Endometrium (tissue), 2 donors: ENCODE data around the gene KRT20.
"Not testable (repeated sequence)": the region's sequence is repeated elsewhere in the genome, so short reads cannot be mapped to it uniquely, and the experiment has no call there.

Experiments used
- FAIRE-seq: peaks from 2 replicates; lab custom pipeline; 2012; peaks lifted over from hg19 to GRCh38; lab: Jason Lieb, UNC
- donor health status: control.
- donor health status: control.

KRT20 gene, protein sequence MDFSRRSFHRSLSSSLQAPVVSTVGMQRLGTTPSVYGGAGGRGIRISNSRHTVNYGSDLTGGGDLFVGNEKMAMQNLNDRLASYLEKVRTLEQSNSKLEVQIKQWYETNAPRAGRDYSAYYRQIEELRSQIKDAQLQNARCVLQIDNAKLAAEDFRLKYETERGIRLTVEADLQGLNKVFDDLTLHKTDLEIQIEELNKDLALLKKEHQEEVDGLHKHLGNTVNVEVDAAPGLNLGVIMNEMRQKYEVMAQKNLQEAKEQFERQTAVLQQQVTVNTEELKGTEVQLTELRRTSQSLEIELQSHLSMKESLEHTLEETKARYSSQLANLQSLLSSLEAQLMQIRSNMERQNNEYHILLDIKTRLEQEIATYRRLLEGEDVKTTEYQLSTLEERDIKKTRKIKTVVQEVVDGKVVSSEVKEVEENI

DNA sequence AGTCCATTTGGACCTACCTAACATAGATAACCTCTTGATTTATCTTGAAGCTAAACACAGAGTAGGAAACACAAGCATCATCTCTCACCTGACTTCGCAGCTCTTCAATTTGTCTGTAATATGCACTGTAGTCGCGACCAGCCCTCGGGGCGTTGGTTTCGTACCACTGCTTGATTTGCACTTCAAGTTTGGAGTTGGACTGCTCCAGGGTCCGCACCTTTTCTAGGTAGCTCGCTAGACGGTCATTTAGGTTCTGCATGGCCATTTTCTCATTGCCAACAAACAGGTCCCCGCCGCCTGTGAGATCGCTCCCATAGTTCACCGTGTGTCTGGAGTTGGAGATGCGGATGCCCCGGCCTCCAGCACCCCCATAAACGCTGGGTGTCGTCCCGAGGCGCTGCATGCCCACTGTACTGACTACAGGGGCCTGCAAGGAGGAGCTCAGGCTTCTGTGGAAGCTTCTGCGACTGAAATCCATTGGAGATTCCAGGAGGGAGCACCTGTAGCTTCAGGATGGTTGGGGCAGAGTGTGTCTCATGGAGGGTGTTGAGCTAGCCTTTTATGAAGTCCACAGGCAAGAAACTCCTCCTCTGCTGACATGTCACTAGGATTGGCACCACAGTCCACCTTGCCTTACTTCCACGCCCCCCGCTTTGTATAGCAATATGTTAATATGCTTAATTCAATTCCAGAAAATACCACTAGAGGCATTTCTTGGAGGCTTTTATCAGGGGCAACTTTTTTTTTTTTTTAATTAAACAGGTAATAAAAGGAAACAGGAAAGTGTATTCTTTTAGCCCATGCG, at the start of gene KRT20:
Gene KRT20 (minus strand): TSS at position 535 of the 805 bp plus-strand sequence. CDS start 57 bp downstream, at position 478.
- no peak for FAIRE-seq

DNA sequence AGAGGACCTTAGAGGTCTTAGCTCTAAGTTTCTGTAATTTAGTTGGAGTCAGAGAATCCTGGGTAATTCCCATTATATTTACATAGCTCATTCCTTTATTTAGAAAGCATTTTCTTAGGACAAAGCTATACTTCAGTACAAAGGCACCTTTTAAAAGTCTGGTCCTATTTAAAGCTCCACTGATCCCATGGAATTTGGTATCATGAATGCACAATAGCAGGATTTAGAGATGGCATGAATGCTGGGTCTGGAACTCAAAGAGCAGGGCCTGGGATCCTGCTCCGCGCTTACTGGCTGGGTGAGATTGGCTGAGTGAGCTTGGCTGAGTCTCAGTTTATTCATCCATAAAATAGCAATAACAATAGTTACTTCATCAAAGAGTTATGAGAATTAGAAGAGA, 47.6 kb upstream of the KRT20 start:
- no peak for FAIRE-seq

DNA sequence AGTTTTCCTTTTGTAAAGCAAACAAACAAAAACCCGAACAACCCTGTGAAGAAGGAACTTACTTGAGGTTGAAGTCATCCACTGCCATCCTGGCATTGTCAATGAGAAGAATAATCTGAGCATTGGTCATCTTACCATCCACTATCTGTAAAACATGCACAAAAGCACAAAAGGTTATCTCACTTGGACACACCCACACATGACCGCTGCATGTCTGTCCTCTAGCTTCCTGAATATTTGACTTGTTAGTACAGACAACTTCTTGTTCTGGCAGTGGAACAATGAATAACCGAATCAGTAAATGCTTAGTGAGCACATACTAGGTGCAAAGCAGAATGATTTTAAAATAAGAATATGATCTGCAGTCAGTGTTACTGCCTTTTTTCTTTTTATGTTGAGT, 46.3 kb upstream of the KRT20 start:
- no peak for FAIRE-seq

DNA sequence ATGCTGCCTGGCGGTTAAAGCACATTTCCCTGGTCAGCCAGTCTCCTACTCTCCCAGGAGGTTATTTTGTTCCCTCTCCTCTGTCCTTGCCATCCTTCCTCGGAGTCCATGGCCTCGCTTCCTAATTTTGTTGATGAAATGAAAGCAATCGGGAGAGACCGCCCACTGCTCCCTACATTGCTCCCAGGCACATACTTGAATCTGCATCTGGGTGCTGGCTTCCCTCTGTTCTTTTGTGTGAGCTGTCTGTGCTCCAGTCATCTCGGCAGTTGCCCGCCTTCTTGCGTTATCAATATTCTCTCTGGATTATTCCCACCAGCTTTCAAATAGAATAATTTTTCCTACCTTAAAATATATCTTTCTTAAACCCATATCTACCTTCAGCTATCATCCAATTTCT, 41.3 kb upstream of the KRT20 start:
- no peak for FAIRE-seq

DNA sequence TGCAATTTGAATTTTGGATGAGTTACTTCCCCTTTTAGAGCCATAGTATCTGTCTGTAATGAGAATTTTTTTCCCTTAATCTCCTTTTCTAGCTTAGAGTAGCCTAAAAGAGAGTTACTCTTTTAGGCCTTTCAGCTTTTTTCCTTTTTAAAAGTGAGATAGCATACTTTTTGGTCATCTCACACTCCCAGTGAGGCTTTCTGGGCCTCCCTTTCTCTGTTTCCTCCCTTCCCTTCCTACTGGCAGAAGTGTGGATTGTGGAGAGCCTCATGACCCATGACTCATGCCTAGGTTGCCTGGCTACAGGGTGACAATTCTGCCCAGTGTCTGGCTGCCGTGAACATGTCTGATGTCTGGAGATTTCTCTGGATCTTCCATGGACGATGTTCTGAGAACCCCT, 37.2 kb upstream of the KRT20 start:
- FAIRE-seq, result no peak

DNA sequence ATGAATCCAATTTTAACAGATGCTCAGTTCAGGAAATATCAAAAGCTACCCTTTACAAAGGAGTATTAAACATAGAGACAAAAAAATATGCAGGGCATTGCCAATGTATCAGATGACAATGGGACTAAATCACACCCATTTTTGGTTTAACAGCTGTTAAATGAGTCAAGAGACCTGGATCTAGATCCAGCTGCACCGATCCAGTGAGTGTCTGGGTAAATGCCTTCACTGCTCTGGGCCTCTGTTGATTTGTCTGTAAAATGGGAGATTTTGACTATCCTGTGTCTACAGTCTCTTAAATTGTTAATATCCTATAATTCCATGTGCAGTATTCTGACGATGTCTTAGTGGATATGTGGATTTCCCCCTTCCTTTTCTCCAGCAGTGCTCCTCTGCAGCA, 36.0 kb upstream of the KRT20 start:
- FAIRE-seq, result no peak

DNA sequence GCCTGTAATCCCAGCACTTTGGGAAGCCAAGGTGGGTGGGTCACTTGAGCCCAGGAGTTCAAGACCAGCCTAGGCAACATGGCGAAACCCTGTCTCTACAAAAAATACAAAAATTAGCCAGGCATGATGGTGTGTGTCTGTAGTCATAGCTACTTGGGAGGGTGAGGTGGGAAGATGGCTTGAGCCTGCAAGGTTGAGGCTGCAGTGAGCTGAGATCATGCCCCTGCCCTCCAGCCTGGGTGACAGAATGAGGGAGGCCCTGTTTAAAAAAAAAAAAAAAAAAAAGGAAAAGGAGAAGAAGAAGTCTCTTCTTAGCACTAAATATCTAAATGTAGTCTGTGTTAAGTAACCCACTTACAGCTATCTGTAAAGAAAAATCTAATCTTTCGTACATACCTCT, 32.1 kb upstream of the KRT20 start:
- not testable (repeated sequence) for FAIRE-seq

DNA sequence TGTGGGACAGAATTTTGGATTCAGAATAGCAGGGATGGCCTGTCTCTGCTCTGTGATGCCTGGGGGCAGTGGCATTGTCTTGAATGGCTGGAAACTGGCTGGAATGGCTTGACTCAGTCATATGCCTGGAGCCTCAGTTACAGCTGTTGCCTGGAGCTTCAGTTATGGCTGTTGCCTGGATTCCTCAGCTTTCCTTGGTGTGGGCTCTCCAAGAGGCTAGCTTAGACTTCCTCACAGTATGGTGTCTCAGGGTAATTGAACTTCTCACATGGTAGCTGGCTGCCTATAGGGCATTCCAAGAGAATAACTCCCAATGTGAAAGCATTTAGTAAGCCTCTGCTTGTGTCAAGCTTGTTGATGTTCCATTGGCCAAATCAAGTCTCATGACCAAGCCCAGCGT, 31.3 kb upstream of the KRT20 start:
- FAIRE-seq, result no peak

DNA sequence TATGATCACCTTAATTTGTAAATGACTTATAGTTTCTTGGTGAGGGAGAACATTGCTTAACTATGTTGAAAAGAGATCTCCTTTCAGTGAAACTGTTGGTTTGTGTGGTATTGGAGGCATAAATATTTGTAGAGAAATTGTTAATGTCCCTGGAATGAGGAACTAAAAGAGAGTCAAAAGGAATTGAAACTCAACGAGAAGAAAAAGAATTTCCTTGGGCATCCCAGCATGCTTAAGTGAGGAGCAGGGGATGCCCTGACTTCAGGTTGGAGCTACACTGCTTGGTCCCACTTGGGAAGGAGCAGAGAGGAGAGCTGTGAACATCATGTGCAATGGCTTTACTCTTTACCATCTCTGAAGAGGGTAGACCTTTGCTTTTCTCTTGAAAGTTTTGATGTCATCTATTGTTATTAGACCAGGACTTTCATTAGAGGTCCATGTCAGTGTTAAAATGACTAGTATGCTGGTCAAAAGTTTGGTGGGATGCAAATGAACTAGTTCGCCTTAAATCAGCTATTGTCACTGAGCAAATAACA, 30.7 kb upstream of the KRT20 start:
- no peak for FAIRE-seq

DNA sequence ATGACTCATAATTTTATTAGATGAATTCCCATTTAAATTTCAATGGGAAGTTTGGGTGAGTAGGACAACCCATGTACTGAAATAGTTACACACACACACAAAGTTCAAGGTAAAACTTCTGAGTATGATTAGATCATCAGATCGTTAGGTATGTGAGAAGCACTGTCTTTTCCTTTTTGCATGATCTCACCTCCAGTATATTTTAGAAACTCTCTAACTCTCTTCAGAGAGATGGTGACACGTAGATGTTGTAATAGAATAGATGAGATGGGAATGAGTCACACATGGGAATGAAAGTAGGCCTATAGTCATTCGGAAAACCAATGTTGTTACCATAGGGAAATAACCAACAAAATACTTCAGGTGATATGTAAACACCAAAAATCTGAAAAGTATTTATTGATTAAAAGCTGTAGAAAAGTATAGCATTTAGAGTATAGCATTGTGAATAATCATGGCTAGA, 30.2 kb upstream of the KRT20 start:
- no peak for FAIRE-seq

DNA sequence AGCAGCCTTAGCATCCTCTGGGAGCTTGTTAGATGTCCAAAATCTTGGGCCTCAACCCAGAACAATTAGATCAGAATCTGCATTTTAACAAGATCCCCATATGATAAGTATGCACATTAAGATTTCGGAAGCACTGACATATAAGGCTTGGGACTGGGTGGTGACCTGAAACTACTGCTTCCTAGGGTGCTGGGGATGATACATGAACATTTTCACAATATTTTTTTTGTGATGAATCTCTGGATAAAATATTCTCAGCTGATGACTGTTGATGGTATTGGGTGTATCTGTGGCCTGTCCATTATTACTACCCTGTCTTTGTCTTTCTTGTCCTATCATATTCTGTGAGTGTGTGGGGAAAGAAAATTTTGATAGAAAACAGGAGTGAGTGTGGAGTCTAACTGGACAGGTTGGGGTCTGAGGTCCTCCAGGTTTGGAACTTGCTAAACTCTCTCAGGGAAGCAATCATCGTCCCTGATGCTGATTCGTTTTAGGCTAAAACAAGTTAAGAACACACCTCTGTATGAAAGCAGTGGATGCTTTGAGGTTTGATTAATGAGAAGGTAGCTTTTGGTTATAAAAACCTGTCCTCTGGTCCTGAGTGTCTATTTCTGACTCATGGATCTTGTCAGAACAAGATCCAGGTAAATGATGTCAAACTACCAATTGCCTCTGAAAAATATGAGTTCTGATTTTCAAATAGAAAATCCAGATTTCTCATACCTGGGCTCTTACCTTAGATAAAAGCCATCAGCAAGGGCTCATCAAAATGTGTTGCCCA, 29.2 kb upstream of the KRT20 start:
- FAIRE-seq, result no peak

DNA sequence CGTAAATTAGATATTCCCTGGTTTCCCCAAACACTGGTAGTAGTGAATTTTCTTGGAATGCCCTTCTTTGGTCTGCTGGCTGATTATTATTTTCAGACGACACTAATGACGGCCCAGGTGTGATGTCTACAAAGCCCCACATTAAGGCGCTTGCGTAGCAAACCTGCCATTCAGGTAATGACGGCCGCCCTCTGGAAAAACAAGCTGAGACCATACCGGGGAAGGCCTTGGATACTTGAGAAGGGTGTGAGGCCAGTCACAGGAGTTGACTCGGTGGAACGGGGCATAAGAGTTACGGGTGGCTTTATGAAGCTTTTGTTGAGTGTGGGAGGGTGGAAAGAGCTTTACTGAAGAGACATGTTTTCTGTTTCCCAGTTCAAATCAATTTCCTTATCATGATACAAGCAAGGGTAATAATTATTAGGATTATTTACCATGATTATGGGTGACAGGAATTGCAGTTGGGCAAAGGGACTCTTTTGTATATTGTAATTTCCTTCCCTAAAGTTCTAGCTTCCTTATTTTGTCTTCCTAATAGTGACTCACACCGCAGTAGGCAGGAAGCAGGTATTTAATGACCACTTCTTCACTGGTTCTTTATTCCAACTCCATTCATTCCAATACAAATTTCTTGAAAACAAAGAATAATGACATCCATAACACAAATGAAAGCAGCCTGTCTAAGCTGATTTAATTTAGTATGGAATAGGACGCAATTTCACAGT, 27.6 kb upstream of the KRT20 start:
- FAIRE-seq, result no peak

DNA sequence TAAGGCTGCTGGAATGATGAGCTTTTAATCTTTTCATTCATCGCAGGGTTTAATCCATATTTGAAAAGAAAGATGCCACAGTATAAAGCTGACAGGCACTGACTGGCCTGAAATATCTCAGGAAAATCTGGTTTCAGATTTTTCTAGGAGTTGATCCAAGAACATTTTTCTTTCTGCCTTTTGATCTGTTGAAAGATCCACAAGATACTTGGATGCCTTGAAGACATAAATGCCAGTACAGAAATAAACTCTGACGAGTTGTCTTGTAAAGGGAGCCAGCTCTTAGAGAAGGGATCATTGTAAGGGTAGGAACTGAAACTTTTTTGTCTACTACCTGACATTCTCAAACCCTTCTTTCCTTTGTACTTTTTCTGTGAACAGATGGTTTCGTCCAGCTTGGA, 25.4 kb upstream of the KRT20 start:
- peak; percentile 12 for FAIRE-seq

DNA sequence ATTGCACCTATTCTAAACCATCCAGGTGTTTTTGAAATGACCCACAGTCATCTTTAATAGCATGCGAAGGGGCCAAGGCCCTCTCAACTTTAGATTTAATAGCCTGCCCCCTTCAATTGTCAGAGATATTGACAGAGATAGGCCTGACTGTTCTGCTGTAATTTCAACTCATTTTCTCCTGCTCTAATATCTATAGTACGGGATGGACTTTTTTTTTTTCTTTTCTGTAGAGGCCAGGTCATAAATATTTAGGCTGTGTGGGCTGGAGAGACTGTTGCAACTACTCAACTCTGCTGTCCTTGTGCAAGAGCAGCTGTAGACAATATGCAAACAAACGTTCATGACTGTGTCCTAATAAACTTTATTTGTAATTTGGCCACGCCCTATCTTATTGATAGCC, 24.7 kb upstream of the KRT20 start:
- FAIRE-seq, result no peak

DNA sequence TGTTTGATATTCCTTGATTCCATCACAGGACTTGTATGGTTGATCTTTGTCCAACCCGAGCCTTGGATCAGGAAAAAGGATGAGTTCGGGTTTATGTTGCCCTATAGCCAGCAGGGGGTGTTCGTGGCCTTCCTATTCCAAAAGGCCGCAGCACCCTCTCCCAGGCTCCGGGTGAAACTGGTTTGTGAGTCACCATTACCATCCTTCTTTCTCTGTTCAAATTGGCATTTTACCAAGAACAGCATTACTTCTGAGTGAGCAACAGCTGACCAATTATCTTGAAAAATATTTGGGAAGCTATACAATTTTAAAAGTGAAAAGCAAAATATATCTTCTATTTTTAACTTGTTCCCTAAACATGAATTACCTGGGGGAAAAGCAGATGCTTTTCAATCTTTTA, 24.3 kb upstream of the KRT20 start:
- FAIRE-seq, result peak; percentile 95

DNA sequence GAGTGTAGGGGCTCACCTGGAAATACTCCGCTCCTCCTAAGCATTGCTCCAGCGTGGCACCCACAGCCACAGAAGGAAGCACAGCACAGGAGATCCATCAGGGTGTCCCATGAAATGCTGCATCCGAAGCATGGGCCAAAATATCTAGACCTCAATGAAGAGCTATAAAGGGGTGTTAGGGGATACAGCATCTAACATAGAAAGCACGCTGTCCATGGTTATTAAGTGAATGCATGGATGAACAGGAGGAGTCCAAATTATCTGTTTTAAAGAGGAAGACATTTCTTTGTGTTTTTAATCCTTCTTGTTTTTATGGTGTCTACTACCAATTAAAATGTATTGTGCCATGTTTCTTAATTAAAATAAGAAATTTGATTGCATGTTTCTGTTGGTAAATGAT, 21.6 kb upstream of the KRT20 start:
- no peak for FAIRE-seq

DNA sequence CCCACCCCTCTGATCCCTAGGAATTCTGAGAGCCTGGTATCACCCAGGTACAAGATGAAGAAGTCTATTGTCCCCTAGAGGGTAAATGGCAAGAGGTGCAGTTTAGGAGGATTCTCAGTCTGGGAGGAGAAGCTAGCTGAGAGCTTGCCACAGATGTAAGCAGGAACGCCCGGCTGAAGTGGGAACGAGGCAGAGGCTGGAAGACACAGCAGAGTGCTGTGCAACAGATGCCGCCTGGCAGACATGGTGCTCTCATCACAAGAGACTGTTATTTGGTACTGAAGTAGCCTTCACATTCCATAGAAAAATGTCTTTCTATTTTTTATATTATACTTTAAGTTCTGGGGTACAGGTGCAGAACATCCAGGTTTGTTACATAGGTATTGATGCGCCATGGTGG, 20.3 kb upstream of the KRT20 start:
- no peak for FAIRE-seq

DNA sequence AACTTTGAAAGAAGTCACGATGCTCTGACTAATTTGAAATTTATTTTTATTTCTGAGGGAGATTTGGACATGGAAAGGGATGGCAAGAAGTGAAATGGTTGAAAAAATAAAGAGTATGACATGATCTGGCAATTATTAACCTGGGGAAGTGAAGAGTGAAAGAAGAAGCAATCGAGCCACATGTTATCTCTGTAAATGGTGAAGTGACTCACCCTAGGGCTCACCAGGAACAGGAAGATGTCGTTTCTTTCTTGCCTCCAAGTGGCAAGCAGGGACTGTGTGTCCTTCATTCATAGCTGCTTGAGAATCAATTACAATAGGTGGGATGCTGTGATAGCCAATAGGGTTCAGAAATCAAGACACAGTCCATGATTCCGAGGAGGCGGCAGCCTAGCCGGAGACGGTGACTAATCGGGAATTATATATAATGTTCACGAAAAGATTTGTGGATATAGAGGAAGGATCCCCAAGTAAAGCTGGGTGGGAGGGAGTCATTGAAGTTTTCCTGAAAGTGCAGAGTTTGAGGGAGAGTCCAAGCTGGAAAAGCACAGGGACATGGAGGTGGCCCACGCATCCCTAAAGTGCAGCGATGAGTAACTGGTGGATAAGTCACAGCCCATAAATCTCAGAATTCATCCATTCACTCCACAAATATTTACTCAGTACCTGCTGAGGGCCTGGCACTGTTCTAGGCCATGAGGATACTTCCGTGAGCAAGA, 18.2 kb upstream of the KRT20 start:
- FAIRE-seq, result no peak

DNA sequence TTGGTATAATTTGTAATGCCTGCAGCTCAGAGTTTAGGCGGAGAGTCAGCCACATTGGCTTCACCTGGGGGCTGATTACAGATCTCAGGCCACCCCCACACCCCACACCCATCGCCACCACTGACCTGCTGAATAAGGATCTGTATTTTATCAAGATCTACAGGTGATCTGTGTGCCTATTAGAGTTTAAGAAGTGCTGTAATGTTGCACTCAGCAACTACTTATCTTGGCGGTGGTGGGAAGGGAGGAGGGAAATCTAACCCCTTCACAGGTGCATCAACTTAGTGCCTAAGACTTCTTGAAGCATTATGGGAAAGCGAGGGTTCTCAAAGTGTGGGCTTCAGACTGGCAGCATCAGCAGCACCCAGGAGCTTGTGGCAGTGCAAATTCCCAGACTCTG, 17.5 kb upstream of the KRT20 start:
- FAIRE-seq, result no peak

DNA sequence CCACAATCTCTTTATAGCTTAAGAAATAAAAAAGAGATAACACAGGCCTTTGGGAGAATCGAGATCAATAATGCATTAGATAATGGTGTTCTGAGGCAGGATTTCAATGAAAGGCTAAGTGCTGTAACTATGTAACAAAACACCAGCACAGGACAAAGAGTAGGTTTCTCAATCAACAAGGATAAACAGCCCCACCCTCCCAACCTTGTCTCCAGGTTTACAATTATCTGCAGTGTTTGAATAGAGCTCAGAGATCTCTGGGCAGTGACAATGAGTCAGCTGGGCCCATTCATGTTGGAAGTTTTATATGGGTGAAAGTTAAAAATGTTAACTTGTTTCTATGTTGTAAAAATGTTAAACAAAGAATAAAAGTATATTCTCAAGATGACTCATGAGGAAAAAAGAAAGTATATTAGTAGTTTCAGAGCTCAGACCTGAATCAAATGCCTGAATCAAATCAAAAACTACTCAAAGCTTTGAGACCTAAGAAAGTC, 17.0 kb upstream of the KRT20 start:
- no peak for FAIRE-seq
